GM12872 (cell line): ENCODE data around the gene PACRG.

ENCODE experiments used
- TF ChIP-seq, protein P1 (sequence below): IDR thresholded peaks from 3 replicates; pipeline ENCODE4 v1.5.1; 2011; ENCODE audit warnings: low read depth, mild to moderate bottlenecking, low read length, moderate library complexity; ENCODE audit not compliant: insufficient read depth

PACRG gene

GRCh38 chr6:163187606-163188005 is 459.8 kb downstream of the PACRG start:
- TF ChIP-seq, protein P1, sequence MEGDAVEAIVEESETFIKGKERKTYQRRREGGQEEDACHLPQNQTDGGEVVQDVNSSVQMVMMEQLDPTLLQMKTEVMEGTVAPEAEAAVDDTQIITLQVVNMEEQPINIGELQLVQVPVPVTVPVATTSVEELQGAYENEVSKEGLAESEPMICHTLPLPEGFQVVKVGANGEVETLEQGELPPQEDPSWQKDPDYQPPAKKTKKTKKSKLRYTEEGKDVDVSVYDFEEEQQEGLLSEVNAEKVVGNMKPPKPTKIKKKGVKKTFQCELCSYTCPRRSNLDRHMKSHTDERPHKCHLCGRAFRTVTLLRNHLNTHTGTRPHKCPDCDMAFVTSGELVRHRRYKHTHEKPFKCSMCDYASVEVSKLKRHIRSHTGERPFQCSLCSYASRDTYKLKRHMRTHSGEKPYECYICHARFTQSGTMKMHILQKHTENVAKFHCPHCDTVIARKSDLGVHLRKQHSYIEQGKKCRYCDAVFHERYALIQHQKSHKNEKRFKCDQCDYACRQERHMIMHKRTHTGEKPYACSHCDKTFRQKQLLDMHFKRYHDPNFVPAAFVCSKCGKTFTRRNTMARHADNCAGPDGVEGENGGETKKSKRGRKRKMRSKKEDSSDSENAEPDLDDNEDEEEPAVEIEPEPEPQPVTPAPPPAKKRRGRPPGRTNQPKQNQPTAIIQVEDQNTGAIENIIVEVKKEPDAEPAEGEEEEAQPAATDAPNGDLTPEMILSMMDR, result no peak

DNA sequence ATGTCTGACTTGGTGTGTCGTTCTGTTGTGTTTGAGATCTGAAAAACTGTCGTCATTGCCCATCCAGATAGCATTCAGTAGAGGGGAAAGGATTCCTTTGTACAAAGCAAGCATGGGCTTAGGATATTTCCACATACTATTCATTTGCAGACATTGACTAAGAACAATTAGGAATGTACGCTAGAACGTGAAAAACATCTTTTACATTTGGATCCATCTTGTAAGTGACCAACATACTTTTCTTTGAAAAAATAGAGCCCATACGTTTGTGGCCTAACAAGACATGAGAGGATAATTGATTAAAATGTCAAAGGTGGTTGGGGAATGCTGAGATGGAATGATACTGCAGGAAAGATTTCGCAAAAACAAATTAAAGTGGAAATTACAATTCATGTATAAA is 461.0 kb downstream of the PACRG start:
- TF ChIP-seq, protein P1, result no peak

DNA sequence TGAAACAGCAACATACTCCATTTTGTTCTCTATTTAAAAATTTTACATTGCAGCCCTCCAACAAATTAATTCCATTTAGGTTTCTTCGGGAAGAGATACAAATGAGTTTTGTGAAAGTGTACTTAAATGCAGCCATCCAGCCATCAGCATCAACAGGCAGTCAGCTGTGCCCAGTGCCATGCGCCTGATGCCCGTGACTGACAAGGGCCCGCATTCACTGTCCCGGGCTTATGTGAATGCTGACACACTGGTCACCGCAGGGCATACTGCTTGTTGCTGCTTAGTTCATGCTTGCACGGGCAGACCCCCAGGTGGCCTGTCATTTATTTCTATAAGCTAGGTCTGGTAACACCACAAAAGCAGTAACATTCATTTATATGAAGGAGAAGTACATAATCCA is 461.8 kb downstream of the PACRG start:
- TF ChIP-seq, protein P1, result no peak

DNA sequence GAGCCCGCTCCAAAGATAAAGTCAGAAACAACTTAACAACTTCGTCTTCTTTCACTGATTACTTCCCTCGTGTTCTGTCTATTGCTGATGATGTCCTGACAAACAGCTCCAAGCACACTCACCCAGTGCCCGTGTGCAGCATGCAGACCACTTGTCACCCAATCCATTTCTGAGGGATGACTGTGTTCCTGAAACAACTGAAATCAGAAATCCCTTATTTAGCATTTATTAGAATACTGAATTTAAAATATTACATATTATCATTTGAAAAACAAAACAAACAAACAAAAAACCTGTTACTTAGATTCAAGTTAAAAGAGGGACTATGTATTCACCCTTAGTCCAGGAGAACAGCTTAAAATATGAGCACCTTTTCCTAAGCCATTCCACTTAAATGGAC is 463.0 kb downstream of the PACRG start:
- TF ChIP-seq, protein P1, result no peak

DNA sequence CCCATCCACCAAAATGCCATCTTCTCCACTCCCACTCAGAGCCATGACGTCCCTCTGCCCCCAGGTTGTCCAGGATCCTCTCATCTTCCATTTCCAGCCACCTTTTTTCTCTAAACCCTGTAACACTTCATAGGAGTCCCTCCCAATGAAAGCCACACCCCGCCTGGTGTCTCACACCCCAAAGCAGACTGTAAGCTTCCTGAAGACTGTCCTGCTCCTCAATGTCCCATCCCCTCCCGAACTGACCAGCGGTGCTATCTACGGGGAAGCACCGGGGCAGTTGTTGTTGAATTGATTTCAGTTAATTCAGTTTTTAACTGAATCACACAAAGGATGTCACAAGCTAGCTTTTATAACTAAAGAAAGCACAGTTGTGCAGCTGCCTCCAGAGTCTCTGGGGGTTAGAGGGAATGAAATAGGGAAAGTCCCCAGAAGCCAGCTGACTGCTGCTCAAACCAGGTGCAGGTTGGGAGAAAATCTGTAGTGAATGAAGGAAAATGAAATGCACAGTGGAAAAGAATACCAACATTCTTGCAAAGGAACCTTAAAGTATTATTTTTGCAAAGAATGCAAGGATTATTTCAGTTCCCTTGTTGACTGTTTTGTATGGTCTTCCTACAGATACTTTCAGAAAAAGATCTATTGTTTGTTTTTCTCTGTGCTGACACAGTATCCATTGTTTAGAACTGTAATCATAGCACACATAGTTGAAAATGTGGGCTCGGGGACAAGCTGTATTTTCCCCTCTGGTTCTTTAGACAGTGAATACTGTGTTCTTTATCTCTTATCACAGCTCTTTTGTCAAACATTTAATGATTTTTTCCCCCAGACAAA is 464.1 kb downstream of the PACRG start:
- TF ChIP-seq, protein P1, result no peak

GRCh38 chr6:163192591-163192990 is 464.8 kb downstream of the PACRG start:
- TF ChIP-seq, protein P1, result no peak

DNA sequence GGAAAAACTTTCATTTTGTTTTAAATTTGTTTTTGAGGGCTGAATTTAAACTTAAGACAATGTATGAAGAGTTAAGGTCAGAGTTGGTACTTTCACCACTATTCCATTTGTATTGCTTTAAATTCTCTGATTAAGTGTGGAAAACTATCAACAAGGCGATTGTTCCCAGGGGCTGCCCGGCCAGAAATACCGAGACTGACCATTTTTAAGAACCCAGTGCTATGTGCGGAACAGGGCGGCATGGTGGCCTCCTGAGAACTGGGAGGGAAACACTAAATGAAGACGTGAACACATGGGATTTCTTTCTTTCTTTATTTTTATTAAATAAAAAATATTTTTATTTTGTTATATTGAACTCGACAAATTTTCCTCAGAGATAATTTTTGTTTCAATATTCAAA is 465.6 kb downstream of the PACRG start:
- TF ChIP-seq, protein P1, result no peak
